M059J (cell line): Measurements from ENCODE around the gene STK39. TPM values are rescaled to one million over a fixed set of nuclear protein-coding genes. Genes with fewer than 3 reads are reported as not detected.
A peak's percentile ranks its signal among the peaks of the same experiment; 100 is the strongest.
"Not testable (repeated sequence)": the region's sequence is repeated elsewhere in the genome, so short reads cannot be mapped to it uniquely, and the experiment has no call there.

Source experiments
- DNase-seq: peaks from one replicate; pipeline ENCODE4 v3.0.0-alpha.2; 2012; ENCODE audit warnings: low read depth
- total RNA-seq: library from RNA; depleted of rRNA; stranded (reverse); fragments of >200 nt; shearing (Covaris generic); gene quantifications from 2 replicates; pipeline ENCODE4 v1.2.3, GENCODE V29; 2014

Gene STK39
- total RNA-seq, 1 experiment from 2014 or later, result 14.4 TPM

- DNase-seq, result no peak
These were observed 109.0 kb downstream of the STK39 start for GRCh38 chr2:168138374-168138773.

GRCh38 chr2:168137510-168138180 is 109.8 kb downstream of the STK39 start:
- DNase-seq, result no peak

DNA sequence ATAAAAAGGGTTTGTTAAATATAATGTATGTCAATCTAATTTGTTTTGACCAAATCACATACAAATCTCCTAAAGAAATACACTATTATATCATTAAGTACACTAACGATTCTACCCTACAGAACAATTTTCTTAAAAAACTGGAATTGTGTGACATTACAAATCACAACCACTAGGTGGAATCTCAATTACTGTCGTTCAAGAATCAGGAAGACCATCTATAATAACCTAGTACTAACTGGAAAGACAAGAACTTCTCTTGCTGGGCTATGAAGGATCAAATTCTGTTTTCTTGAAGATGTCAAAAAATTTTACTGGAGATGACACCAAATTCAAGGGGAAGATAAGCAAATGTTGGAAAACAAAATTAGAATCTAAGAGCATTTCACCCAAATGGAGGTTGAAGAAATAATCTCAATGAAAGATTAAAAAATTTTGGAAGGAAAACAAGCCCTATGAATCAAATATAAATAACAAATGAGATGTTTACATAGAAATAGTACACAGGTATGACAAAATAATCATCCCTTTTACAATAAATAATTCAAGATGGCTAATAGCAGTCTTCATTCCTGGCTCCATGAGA is 110.9 kb downstream of the STK39 start:
- peak; percentile 52 for DNase-seq

DNA sequence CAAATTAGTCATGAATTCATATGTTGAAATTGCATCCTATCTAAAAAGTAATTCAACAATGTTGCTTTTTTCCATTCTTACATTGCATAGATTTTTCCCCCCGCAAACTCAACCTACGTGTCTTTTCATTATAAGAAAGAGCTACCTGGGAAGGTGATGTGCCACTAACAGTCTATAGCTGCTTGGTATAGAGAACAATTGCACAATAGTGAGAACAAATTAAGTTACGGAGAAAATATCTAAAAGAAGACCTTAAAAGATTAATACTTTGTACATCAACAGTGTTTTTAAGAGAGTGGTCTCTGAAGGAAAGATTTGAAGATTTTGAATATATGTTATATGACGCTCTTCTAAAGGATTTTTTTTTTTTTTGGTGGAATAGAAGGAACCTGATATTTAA is 111.8 kb downstream of the STK39 start:
- DNase-seq, result no peak

GRCh38 chr2:168135121-168135520 is 112.3 kb downstream of the STK39 start:
- no peak for DNase-seq

GRCh38 chr2:168134485-168134884 is 112.9 kb downstream of the STK39 start:
- no peak for DNase-seq

DNA sequence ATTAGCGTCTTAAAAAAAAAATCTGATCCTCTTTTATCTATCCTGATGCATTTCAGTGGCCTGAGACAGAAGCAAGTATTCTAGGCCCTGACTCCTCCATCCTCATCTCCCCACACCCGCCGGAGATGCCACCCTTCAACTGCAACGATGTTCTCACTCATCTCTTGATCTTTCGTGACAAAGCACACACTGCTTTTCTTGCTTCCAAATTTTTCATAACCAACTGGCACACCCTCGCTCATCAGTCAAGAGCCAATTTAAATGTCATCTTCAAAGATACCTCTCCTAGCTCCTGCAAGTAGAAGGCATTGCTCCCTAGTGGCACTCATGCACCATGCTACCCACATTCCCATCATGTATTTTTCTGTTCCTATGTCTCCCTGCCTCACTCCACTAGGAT is 115.0 kb downstream of the STK39 start:
- DNase-seq, result no peak

DNA sequence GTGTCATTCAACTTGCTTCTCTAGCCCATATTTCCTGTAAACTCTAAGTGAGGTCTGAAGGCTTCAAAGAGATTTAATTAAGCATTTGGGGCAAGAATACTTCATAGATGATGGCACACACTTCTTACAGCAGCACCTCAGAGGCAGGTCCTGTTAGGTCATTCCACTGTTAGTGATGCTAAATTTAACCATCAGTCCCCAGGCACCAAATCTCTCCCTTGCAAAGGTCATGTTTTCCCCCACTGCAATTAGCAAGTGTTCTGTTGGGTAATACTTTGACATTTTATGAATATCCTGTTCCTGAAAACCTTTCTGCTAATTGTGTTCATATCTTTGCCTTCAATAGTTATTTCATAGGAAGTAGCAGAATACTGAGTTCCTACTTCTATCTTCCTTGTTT is 117.0 kb downstream of the STK39 start:
- no peak for DNase-seq

DNA sequence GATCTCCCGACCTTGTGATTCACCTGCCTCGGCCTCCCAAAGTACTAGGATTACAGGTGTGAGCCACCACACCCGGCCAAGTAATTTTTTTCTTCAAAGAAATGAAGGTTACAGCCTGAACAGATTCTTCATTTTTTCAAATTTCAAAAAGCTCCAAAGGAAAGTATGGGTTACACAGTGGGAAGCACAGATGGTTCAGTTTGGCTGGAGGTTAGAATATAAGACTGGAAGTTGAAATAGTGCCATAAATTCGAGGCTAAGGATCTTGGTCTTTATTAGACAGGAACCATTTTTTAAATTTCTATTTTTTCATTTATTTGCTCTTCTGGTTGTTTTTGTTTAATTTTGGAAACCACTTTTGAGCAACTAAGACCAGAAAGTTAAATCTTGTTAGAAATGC is 120.0 kb downstream of the STK39 start:
- DNase-seq, result no peak

- DNase-seq, result not testable (repeated sequence)
These were observed 125.2 kb downstream of the STK39 start for GRCh38 chr2:168122210-168122609.

- DNase-seq, result peak; percentile 38
These were observed 126.7 kb downstream of the STK39 start for GRCh38 chr2:168120730-168121129.

- DNase-seq, result no peak
These were observed 127.1 kb downstream of the STK39 start for GRCh38 chr2:168120310-168120709.

DNA sequence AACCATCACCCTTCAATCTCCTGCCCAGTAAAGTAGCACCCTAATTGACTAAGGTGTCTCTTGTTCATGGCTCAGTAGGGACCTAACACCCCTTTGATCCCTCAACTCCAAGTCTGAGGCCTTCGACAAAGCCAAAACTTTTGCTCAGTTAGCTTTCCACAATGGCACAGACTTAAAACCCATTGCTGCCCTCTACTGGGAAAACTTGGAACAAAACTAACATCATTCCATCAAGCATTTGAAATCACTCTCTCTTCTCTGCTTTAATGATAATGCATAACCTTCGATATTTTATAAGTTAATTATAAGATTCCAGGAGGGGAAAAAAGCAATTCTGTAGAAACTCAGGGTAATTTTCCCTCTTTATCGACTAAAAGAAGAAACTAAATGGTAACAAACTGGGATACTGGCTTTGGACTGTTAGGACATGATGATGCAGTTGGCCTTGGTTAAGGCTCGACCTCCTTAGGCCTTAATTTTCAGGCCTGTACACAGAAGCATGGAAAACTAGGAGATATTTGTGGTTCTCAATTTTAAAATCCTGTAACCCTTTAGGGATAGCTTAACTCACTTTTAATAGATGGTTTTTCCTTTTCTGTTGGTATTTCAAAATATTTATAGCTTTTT is 127.8 kb downstream of the STK39 start:
- DNase-seq, result peak; percentile 55

- DNase-seq, result peak; percentile 63
These were observed 128.5 kb downstream of the STK39 start for GRCh38 chr2:168118733-168119514.

GRCh38 chr2:168116448-168116847 is 130.9 kb downstream of the STK39 start:
- no peak for DNase-seq

DNA sequence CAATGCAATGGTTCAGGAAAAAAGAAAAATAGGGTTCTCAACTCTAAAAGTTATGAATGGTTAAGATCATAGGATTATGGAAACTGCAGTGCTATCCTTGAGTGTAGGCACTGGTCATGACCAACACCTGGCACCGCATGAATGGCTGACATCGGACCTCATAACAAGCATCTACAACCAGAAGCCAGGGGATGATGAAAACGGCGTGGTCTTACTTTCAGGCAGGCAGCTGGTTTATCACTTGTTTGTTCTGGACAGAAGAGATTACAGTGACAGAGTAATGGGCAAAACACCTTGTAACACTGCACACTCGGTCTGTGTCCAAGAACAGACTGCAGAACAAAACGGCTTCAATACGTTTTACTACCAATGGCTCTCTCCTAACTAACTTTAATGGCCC is 132.8 kb downstream of the STK39 start:
- no peak for DNase-seq

DNA sequence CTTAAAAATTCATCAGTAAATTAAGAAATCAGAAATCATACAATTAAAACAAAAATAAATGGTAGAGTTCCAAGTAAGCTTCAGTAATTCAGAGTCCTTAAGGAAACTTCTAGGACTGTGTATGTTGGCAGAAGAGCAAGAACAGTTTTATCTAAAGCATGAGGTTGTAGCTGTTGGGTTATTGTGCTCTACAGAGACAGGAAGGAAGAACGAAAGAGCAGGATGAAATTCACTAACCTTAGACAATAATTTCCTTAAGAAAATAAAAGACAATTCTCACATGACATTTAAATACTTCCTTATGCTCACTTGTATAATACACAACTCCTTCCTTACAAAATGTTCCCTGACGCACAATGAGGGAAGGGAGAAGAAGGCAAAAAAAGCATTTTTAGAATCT is 133.4 kb downstream of the STK39 start:
- DNase-seq, result no peak

GRCh38 chr2:168107322-168107721 is 140.1 kb downstream of the STK39 start:
- DNase-seq, result no peak

DNA sequence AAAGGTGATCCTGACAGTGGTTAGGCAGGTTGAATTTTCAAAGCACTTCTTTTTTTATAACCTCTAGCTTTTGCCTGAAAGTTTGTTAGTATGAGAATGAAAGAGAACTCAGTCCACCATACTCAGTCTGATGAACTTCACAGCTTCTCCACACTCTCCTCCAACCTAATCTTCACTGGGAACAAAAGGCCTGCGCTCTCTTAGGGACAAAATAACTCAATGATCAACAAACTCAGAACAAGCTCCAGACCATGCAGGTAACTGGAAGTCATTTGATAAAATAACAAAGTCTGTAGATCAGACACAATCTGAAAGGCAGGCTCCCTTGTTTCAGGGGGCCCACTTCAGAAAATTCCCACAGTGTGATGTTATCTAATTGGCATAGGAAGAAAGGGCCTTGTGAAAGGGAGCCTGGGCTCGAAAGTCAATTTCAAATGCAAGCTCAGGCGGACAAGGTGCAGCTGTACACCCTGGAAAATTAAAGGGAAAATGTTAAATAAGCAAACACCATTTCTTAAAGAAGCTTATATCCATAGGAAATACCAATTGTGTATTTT is 142.2 kb downstream of the STK39 start:
- DNase-seq, result no peak

DNA sequence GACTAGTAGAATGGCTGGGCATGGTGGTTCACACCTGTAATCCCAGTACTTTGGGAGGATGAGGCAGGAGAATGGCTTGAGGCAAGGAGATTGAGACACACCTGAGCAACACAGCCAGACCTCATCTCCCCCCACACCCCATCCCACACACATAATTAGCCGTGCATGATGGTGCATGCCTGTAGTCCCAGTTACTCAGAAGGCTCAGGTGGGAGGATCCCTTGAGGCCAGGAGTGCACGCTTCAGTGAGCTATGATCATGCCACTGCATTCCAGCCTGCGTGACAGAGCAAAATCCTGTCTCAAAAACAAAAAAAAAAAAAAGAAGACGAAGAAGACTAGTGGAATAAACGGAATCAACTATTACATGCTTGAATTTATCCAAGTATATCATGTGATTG is 150.0 kb downstream of the STK39 start:
- DNase-seq, result no peak

DNA sequence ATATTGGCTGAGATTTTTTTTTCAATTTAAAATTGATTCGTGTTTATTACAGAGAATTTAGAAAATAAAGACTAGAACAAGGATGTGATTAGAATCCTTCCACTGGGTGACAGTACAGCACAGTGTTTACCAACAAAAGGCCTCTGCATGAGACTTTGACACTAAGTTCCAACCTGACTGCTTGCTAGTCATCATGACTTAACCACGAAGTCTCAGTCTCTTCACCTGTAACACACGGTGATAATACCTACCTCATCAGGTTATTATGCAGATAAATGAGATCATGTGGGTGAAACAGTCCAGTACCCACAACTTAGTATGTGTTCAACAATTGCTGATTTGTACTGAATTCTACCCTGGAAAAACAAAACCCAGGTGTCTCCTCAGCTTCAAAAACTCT is 151.2 kb downstream of the STK39 start:
- no peak for DNase-seq

- DNase-seq, result no peak
These were observed 155.4 kb downstream of the STK39 start for GRCh38 chr2:168091986-168092385.
